GM19351 (cell line): ENCODE data around the gene C5AR1.
"Not testable (repeated sequence)": the region's sequence is repeated elsewhere in the genome, so short reads cannot be mapped to it uniquely, and the experiment has no call there.

Source experiments
- ATAC-seq: cut with Tn5 transposase; IDR thresholded peaks from one replicate; pipeline ENCODE4 v1.9.1; 2021; ENCODE audit warnings: mild to moderate bottlenecking, moderate library complexity; ENCODE audit not compliant: unreplicated experiment

C5AR1 gene

GRCh38 chr19:47362321-47362720 is 52.7 kb downstream of the C5AR1 start:
- ATAC-seq, result no peak

- ATAC-seq, result no peak
Observed at GRCh38 chr19:47363758-47364531, 54.3 kb downstream of the C5AR1 start.

GRCh38 chr19:47365455-47365854 is 55.8 kb downstream of the C5AR1 start:
- ATAC-seq, result not testable (repeated sequence)

- no peak for ATAC-seq
Observed at GRCh38 chr19:47370045-47370611, 60.5 kb downstream of the C5AR1 start.

DNA sequence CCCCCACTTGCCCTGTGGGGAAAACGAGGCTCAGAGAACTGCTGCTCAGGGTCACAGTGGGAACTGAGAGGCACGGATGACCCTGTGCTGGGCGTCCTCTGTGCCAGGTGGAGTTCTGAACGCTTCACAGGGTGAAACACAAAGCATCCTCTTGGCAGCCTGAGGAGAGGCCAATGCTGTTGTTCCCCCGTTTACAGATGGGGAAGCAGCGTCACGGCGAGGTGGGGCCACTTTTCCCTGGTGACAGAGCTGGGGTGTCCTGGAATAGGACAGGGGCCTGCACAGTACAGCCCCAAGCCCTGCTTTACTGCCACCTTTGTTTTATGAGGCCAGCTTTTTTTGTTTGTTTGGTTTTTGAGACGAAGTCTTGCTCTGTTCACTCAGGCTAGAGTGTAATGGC is 61.6 kb downstream of the C5AR1 start:
- ATAC-seq, result no peak
